Liver (tissue), 9 donors: Measurements from ENCODE around the gene MAP3K20. TPM values are rescaled to one million over a fixed set of nuclear protein-coding genes. Genes with fewer than 3 reads are reported as not detected.
A peak's percentile ranks its signal among the peaks of the same experiment; 100 is the strongest.

Experiments used
- DNase-seq: peaks from one replicate; pipeline ENCODE4 v3.0.0-alpha.2; 2017; ENCODE audit warnings: low spot score
- H3K27ac ChIP-seq, 2 donors: one replicate each; pipeline ENCODE4 v1.7.0; 2013; ENCODE audit warnings: inconsistent platforms in 2 of 2, low read length in 2 of 2, control low read depth in 1 of 2, low read depth in 1 of 2, mild to moderate bottlenecking in 1 of 2
- H3K27me3 ChIP-seq, 4 donors: one replicate each; pipeline versions ENCODE4 v1.6.1 to v1.7.0; 2013; ENCODE audit warnings: low read length in 3 of 4, inconsistent platforms in 1 of 4, mild to moderate bottlenecking in 1 of 4, moderate library complexity in 1 of 4; ENCODE audit not compliant: control insufficient read depth in 4 of 4, insufficient read depth in 4 of 4
- H3K36me3 ChIP-seq, 4 donors: one replicate each; pipeline versions ENCODE4 v1.6.1 to v1.7.0; 2013; ENCODE audit warnings: low read length in 3 of 4, mild to moderate bottlenecking in 3 of 4, low read depth in 1 of 4, moderate library complexity in 1 of 4; ENCODE audit not compliant: control insufficient read depth in 4 of 4, insufficient read depth in 3 of 4
- H3K4me1 ChIP-seq, 4 donors: one replicate each; pipeline versions ENCODE4 v1.6.1 to v1.7.0; 2013; ENCODE audit warnings: low read length in 3 of 4, mild to moderate bottlenecking in 3 of 4, moderate library complexity in 1 of 4; ENCODE audit not compliant: control insufficient read depth in 4 of 4, insufficient read depth in 4 of 4
- H3K4me3 ChIP-seq, 3 donors: one replicate each; pipeline versions ENCODE4 v1.6.1 to v1.7.0; 2013; ENCODE audit warnings: low read length in 3 of 3, control low read depth in 1 of 3, low read depth in 1 of 3, mild to moderate bottlenecking in 1 of 3
- H3K9ac ChIP-seq, 2 donors: one replicate each; pipeline ENCODE4 v1.7.0; 2013; ENCODE audit warnings: low read length in 2 of 2, mild to moderate bottlenecking in 2 of 2, moderate library complexity in 2 of 2, control low read depth in 1 of 2, low read depth in 1 of 2
- H3K9me3 ChIP-seq, 4 donors: one replicate each; pipeline versions ENCODE4 v1.6.1 to v1.7.0; 2013; ENCODE audit warnings: low read length in 3 of 4; ENCODE audit not compliant: control insufficient read depth in 4 of 4
- FOXA1 ChIP-seq: IDR thresholded peaks from 2 replicates; pipeline ENCODE4 v1.6.1; 2016; ENCODE audit warnings: antibody characterized with exemption
- FOXA2 ChIP-seq: IDR thresholded peaks from 2 replicates; pipeline ENCODE4 v1.6.1; 2016; ENCODE audit warnings: antibody characterized with exemption
- GABPA ChIP-seq, 2 donors: IDR thresholded peaks in 1 of 2; conservative IDR thresholded peaks in 1 of 2; 2 replicates each; pipeline ENCODE4 v1.6.1; 2016; ENCODE audit warnings: antibody characterized with exemption in 2 of 2, mild to moderate bottlenecking in 1 of 2, moderate library complexity in 1 of 2
- HNF4A ChIP-seq, 2 donors: conservative IDR thresholded peaks; 2 replicates each; pipeline ENCODE4 v1.6.1; 2016; ENCODE audit warnings: antibody characterized with exemption in 2 of 2, mild to moderate bottlenecking in 2 of 2
- HNF4G ChIP-seq: IDR thresholded peaks from 2 replicates; pipeline ENCODE4 v1.6.1; 2016; ENCODE audit warnings: antibody characterized with exemption
- NR2F2 ChIP-seq: IDR thresholded peaks from 2 replicates; pipeline ENCODE4 v1.6.1; 2016; ENCODE audit warnings: antibody characterized with exemption
- RAD21 ChIP-seq, 2 donors: IDR thresholded peaks; 2 replicates each; pipeline ENCODE4 v1.6.1; 2016; ENCODE audit warnings: antibody characterized with exemption in 2 of 2, mild to moderate bottlenecking in 2 of 2
- RXRA ChIP-seq, 2 donors: IDR thresholded peaks; 2 replicates each; pipeline ENCODE4 v1.6.1; 2017 to 2018; ENCODE audit warnings: antibody characterized with exemption in 2 of 2, mild to moderate bottlenecking in 1 of 2
- SP1 ChIP-seq: IDR thresholded peaks from 2 replicates; pipeline ENCODE4 v1.6.1; 2018; ENCODE audit warnings: antibody characterized with exemption, mild to moderate bottlenecking
- TAF1 ChIP-seq: conservative IDR thresholded peaks from 2 replicates; pipeline ENCODE4 v1.6.1; 2016; ENCODE audit warnings: antibody characterized with exemption, mild to moderate bottlenecking
- YY1 ChIP-seq: IDR thresholded peaks from 2 replicates; pipeline ENCODE4 v1.6.1; 2016; ENCODE audit warnings: antibody characterized with exemption, mild to moderate bottlenecking
- WGBS: extraction: QIAGEN DNeasy Blood & Tissue Kit; methylation state at CpG from one replicate; pipeline ENCODE4 v1.1.7; 2013; 5-methylcytosine and 5-hydroxymethylcytosine counted together
- polyA plus RNA-seq, 2 donors: library from polyadenylated mRNA; stranded (reverse) in 1 of 2; unstranded in 1 of 2; fragments of 200-250 nt in 1 of 2; fragments of >200 nt in 1 of 2; fragmentation: Nextera tagmentation in 1 of 2; extraction: Ambion mirVana in 1 of 2; gene quantifications; one replicate each; pipeline versions ENCODE4 v1.2.1 to v1.2.3, GENCODE V29; 2013 to 2015
- total RNA-seq, 2 donors: library from RNA; depleted of rRNA; stranded (reverse); fragments of >200 nt; gene quantifications; one replicate each; pipeline ENCODE4 v1.2.3, GENCODE V29; 2014
- TF ChIP-seq, protein P1 (sequence below): IDR thresholded peaks from 2 replicates; pipeline ENCODE4 v1.6.1; 2016; ENCODE audit warnings: antibody characterized with exemption
- TF ChIP-seq, protein P2 (sequence below): IDR thresholded peaks from 2 replicates; pipeline ENCODE4 v1.6.1; 2016; ENCODE audit warnings: antibody characterized with exemption
- TF ChIP-seq, protein P3 (sequence below): IDR thresholded peaks from 2 replicates; pipeline ENCODE4 v1.6.1; 2016; ENCODE audit warnings: antibody characterized with exemption
- TF ChIP-seq, protein P4 (sequence below): fragments of 150-350 bp; IDR thresholded peaks from 2 replicates; pipeline ENCODE4 v1.5.1; 2017; ENCODE audit warnings: improper control_type of control experiment, low read depth, low read length; ENCODE audit not compliant: missing input control
- donor health status: healthy.
- donor health status: healthy.
- donor health status: healthy.
- donor health status: healthy.
- donor health status: healthy.

Gene MAP3K20
- total and polyA plus RNA-seq, 4 donors = 9.1 to 22.6 (median 14.9) TPM

GRCh38 chr2:173229086-173229485 is 153.4 kb downstream of the MAP3K20 start (continued):
- TF ChIP-seq, protein P1, sequence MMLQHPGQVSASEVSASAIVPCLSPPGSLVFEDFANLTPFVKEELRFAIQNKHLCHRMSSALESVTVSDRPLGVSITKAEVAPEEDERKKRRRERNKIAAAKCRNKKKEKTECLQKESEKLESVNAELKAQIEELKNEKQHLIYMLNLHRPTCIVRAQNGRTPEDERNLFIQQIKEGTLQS = no peak
- no peak for TF ChIP-seq YY1
- no peak for TF ChIP-seq HNF4A (conservative IDR thresholded peaks at IDR 0.05)
- TF ChIP-seq, protein P2, sequence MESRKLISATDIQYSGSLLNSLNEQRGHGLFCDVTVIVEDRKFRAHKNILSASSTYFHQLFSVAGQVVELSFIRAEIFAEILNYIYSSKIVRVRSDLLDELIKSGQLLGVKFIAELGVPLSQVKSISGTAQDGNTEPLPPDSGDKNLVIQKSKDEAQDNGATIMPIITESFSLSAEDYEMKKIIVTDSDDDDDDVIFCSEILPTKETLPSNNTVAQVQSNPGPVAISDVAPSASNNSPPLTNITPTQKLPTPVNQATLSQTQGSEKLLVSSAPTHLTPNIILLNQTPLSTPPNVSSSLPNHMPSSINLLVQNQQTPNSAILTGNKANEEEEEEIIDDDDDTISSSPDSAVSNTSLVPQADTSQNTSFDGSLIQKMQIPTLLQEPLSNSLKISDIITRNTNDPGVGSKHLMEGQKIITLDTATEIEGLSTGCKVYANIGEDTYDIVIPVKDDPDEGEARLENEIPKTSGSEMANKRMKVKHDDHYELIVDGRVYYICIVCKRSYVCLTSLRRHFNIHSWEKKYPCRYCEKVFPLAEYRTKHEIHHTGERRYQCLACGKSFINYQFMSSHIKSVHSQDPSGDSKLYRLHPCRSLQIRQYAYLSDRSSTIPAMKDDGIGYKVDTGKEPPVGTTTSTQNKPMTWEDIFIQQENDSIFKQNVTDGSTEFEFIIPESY = no peak
- no peak for TF ChIP-seq NR2F2

DNA sequence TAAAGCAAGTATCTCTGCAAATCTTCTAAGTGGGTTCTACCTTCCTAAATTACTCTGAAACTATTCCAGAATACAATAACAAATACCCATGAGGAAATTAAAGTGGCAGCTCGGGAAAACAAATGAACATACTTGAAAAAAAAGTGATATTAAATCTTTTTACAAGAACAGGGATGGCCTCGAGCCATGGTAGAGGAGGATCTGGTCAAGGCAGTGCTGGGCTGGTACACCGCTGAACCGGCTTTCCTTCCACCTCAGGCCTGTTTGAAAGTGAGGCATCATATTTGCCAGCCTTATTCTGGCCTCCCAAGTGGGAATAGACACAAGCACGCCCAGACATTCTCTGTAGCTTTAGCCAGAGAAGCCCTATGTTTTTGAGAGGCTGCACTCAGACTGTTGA is 154.5 kb downstream of the MAP3K20 start:
- no peaks in the 10 kb centered on the region for H3K9me3 ChIP-seq
- no peak overlapping the region for H3K9ac ChIP-seq
- no peaks in the 10 kb centered on the region for H3K27me3 ChIP-seq
- WGBS = 97% methylated on average over 5 of the region's 5 CpGs
- H3K4me3 ChIP-seq = no peak overlapping the region
- no peak for DNase-seq
- H3K36me3 ChIP-seq = peaks cover 0 to 8% (median 3%) of the 10 kb centered on the region in 4 donors
- H3K4me1 ChIP-seq = peaks cover 3 to 16% (median 5%) of the 10 kb centered on the region in 4 donors
- TF ChIP-seq, protein P3, sequence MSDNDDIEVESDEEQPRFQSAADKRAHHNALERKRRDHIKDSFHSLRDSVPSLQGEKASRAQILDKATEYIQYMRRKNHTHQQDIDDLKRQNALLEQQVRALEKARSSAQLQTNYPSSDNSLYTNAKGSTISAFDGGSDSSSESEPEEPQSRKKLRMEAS = no peak
- TF ChIP-seq, protein P4, sequence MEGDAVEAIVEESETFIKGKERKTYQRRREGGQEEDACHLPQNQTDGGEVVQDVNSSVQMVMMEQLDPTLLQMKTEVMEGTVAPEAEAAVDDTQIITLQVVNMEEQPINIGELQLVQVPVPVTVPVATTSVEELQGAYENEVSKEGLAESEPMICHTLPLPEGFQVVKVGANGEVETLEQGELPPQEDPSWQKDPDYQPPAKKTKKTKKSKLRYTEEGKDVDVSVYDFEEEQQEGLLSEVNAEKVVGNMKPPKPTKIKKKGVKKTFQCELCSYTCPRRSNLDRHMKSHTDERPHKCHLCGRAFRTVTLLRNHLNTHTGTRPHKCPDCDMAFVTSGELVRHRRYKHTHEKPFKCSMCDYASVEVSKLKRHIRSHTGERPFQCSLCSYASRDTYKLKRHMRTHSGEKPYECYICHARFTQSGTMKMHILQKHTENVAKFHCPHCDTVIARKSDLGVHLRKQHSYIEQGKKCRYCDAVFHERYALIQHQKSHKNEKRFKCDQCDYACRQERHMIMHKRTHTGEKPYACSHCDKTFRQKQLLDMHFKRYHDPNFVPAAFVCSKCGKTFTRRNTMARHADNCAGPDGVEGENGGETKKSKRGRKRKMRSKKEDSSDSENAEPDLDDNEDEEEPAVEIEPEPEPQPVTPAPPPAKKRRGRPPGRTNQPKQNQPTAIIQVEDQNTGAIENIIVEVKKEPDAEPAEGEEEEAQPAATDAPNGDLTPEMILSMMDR = no peak
- TF ChIP-seq RAD21 (IDR thresholded peaks at IDR 0.05) = no peak
- no peak for TF ChIP-seq YY1
- no peak for TF ChIP-seq GABPA (IDR thresholded peaks at IDR 0.05 in 1 of 2, conservative IDR thresholded peaks at IDR 0.05 in 1 of 2)
- TF ChIP-seq, protein P2 = no peak
- TF ChIP-seq TAF1 = no peak
- peak overlapping the region; percentile 29 to 56 for H3K27ac ChIP-seq

- Histone ChIP-seq H3K4me3 (no peak overlapping the region), H3K27me3 (no peaks in the 10 kb centered on the region), H3K36me3 (peaks cover 0 to 8% (median 3%) of the 10 kb centered on the region in 4 donors), H3K9ac (no peak overlapping the region), H3K9me3 (no peaks in the 10 kb centered on the region), H3K4me1 (peaks cover 3 to 16% (median 5%) of the 10 kb centered on the region in 4 donors), H3K27ac (peak overlapping the region; percentile 63 to 76)
- WGBS = 25% methylated on average over 1 of the region's 1 CpG
- no peak for DNase-seq
- TF ChIP-seq HNF4G (peak; percentile 59), RXRA (IDR thresholded peaks at IDR 0.05) (peak; percentile 86 to 92), SP1 (peak; percentile 87), YY1 (peak; percentile 89), RAD21 (IDR thresholded peaks at IDR 0.05) (peak; percentile 60 to 62), FOXA2 (peak; percentile 92), GABPA (IDR thresholded peaks at IDR 0.05 in 1 of 2, conservative IDR thresholded peaks at IDR 0.05 in 1 of 2) (peak in 1 of 2 donors; percentile 54), NR2F2 (peak; percentile 66), FOXA1 (peak; percentile 85), HNF4A (conservative IDR thresholded peaks at IDR 0.05) (peak; percentile 89 to 93)
- TF ChIP-seq, protein P4 = no peak
- TF ChIP-seq, protein P2 = peak; percentile 94
These were observed 155.4 kb downstream of the MAP3K20 start for GRCh38 chr2:173231042-173231441.
